Measurements from ENCODE around the gene IVD.

The IVD gene

GRCh38 chr15:40416056-40416455, 10.5 kb downstream of the IVD start:
- DNase-seq: no peak

DNA sequence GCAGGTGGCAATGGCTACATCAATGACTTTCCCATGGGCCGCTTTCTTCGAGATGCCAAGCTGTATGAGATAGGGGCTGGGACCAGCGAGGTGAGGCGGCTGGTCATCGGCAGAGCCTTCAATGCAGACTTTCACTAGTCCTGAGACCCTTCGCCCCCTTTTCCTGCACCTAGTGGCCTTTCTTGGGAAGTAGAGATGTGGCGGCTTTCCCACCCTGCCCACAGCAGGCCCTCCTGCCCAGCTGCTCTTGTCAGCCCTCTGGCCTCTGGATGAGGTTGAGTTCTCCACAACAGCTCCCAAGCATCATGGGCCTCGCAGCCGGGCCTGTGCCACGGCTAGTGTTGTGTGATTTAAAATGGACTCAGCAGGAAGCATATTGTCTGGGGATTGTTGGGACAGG, 12.5 kb downstream of the IVD start:
- DNase-seq: no peak

DNA sequence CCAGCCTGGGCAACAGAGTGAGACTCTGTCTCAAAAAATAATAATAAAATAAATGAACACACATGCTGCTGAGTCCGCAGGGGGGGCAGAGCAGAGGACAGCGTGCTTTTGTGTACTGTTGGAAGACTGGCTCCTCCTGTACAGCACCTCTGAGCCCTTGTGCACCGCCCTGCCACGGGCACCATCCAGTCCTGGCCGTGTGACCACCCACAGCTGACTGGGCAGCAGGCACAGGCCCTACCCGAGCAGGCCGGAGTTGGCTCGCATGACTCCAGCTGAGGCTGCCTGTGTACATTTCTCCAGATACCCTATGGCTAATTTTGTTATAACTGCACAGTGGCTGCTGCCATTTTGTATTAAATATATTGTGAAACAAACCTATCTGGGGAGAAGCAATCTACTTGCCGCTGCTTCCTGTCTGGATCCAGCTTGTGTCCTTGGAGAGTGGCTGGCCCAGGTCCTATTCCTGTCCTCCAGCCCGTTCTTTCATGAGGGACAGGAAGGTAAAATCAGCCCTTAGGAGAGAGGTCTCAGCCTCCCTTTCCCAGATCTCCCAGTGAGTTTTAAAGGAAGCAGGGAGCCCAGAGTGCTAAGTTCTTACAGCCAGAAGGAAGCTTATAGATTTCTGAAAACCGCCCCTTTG, 14.6 kb downstream of the IVD start:
- no peak for DNase-seq

GRCh38 chr15:40420793-40421192, 15.2 kb downstream of the IVD start:
- DNase-seq: no peak

DNA sequence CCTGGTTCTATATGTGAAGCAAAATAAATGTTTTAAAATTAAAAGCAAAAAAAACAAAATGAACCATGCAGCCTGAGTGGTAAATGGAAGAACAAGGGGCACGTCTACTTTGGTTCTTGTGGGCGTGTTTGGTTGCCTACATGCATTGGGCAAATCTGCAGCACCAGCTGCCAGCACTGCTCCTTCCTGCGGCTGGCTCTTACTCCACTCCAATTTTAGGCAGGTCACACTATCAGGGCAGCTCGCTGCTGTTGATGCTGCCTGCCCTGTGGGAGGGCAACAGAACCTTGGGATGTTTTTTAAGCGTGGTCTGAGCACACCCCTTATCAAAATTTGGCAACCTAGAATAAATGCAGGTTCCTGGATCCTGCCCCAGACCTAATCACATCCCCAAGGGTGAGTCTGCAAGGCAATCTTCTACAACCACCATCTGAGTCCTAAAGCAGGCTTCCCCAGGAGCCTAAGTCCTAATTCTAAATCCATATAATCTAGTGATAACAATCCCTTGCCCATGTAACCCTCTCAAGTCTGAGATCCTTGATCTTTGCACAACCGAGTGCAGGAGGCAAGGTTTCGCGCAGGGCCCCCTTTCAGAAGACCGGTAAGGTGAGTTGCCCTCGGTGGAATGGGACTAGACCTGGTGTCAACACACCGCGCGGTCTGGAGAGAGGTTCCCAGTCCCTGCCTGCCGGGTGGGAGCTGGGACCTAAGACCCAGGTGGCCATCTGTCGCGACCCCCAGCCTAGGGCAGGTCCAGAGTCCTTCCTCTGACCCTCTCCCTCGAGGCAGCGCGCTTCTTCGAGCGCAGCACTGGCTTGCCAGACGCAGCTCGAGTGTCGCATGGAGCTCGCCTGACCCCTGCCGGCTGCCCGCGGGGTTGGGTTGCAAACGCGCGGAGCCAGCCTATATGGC, 15.9 kb downstream of the IVD start:
- DNase-seq: no peak

DNA sequence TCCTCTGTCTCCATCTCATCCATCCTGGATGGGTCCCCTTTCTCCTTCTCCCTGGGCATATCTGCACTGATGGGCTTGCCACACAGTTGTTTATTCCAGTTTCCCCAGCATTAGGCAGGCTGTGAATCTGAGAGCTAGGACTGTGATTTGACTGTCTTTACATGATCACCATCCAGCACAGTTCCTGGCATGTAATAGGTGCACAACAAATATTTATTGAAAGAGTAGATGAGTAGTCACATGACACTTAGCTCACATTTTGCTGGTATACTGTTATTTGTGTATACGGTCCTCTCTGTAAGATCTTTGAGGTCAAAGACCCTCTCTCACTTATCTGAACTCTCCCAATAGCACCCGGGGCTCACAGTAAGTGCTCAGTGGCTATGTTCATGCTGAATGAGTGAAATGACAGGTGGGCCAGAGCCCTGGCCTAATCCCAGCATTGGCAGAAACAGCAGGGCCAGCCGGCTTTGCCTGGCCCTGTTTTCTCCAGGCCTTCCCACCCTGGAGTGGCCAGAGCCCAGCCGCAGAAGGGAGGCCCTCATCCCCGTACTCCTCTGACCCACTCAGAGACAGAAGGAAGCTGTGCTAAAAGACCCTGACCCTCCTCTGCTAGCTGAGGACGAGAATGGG, 19.0 kb downstream of the IVD start:
- DNase-seq: no peak

- DNase-seq: no peak
Observed at GRCh38 chr15:40425681-40426080, 20.1 kb downstream of the IVD start.

DNA sequence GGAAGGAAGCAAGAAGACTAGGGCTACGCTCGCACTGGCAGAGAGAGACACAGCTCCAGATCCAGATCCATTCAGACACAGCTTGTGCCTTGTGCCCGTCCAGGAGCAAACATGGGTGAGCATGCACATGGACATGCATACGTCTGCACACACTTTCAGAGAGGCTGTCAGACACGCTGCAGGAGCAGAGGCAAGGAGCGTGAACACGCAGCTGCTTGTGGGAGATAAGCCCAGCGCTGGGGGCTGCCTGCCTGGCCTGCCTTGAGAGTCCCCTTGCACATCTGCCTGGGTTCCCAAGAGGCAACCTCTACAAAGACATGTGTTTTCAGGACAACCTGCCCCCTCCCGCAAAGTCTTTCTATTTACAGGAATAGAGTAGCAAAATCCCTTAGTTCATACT, 21.6 kb downstream of the IVD start:
- no peak for DNase-seq

- DNase-seq: no peak
Observed at GRCh38 chr15:40428185-40428584, 22.6 kb downstream of the IVD start.

- DNase-seq: no peak
Observed at GRCh38 chr15:40429068-40429710, 23.6 kb downstream of the IVD start.

DNA sequence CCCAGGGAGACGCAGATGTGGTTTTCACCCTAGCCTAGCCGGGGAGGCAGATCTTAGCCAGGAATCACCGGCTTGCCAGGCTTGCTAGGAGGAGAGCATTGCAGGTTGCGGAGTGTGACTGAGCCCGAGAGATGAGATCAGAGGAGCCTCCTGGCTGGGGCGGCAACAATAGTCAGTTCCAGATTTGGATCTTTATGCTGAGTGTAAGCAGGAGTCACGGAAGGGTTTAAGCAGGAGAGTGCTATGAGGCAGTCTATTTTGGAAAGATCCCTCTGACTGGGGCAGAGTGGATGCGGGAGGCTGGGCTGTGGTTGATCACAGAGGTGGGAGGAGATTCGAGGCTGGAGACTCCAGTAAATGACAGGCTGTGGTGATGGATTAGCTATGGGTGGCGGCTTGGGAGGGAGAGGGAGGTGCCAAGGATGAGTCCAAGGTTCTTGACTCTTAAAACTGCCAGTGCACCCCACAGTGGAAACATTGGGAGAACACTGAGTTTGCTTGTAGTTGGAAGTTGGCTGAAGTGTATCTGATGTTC, 24.7 kb downstream of the IVD start:
- DNase-seq: no peak

- DNase-seq: no peak
Observed at GRCh38 chr15:40435023-40435709, 29.6 kb downstream of the IVD start.

DNA sequence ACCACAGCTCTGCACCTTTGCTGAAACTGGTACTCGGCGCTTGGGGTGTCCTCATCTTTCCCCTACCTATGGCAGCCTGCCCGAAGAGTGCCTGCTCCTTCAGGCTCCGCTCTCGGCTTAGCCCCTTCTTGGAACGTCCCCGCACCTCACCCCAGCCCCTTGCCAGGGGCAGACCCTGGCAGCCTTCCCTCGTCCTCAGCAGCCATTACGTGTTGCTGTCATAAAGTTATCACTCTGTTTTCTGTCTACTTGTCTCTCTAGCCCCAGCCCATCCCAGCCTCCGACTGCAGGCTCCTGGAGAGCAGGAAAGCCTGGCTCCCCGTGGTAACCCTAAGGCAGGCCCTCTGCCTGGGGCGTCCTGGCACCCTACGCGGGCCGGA, 30.1 kb downstream of the IVD start:
- DNase-seq: no peak

GRCh38 chr15:40436116-40436891, 30.7 kb downstream of the IVD start:
- DNase-seq: no peak

DNA sequence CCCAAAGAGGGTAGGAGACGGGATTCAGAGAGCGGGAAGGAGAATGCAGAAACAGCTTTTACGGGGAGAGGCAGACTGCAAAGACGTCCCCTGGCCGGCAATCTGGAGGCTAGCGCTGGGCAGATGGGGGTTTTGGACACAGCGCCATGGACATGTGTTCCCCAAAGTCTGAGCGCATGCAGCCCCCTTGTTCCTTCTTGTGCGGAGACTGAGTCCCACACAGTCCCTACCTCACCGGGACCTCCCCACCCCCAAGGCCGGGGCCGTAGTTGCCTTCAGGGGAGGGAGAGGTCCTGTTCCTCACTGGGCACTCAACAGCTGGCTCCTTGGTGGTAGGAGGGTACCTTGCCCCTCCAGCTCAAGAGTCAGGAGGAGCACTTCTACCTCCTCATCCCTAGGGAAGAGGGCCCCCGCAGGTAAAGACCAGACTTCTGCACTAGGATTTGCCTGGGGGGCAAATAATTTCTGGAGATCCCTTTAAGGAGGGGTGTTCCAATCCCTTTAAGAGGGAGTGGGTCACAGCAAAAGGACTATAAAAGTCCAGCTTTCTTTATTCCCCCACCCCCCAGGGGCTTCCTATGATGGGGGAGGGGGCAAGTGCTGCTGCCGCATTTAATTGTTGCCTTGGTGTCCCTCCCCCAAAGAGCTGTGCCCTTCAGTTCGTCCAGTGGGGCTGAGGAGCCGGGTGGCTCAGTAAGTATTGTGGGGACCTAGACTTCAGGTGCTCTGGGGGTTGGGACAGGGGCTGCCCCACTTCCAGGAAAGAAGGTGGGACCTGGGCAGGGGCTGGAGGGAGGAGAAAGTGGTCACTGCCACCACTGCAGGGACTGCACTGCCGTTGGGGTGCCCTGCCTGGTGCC, 31.5 kb downstream of the IVD start:
- DNase-seq: no peak

DNA sequence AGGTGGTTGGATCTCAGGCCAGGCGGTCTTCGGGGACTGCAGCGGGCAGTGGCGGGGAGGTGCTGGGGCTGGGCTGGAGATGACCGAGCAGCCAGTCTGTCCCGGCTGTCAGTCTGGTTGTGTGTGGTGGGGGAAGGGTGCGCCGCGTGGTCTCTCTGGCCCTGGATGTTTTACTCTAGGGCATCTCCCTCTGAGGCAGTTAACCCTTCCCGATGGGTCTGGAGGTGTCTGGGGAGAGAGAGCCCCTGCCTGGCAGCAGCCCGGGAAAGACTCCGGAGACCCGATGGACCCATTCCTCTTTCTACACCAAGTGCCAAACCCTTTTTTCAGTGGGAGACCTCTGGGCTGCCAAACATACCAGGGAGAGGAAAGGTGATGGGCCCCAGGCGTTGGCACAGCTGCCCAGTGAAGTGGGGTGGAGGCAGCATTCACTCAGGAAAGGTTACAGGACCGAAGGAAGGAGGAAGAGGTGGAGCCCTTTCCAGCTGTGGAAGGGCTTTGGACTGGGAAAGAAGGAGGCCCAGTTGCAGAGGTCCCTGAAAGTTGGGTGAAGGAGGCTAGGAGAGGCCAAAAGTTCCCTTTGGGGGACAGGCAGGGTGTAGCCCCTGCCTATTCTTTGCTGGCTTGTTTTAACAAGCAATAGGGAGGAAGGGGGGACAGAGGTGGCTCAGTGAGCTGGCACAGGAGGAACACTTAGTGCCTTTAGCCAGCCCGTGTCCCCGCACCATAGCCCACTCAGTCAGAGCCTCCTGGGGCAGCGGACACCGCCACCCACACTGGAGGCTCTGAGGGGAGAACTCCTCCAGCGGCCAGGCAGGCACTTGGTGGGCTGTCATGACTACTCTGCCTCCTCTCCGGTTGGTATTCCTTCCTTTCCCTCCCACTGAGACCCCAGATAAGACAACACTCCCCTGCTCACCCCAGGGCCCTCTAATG, 32.4 kb downstream of the IVD start:
- DNase-seq: no peak

- DNase-seq: no peak
Observed at GRCh38 chr15:40438712-40439111, 33.1 kb downstream of the IVD start.

DNA sequence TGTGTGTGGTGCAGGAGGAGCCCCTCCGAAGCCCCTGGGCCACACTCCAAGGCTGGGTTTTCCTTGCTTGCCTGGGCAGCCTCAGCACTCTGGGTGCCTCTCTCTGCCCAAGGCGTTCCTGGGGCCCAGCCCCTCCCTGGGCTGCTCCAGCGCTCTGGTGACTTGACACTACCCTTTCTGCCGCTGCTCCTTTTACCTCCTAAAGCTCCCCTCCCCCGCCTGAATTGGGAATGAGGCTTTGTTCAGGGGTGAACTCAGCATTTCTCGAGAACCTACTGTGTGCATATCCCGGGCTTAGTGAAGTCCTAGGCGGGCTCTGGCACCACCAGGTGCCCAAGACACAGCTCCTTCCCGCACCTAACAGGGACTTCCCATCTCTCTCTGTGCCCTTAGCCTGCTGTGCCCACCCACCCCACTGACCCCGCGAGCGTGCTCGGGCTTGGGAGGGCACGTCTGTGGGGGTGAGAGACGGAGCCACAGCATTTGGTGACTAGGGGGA, 33.9 kb downstream of the IVD start:
- DNase-seq: no peak

DNA sequence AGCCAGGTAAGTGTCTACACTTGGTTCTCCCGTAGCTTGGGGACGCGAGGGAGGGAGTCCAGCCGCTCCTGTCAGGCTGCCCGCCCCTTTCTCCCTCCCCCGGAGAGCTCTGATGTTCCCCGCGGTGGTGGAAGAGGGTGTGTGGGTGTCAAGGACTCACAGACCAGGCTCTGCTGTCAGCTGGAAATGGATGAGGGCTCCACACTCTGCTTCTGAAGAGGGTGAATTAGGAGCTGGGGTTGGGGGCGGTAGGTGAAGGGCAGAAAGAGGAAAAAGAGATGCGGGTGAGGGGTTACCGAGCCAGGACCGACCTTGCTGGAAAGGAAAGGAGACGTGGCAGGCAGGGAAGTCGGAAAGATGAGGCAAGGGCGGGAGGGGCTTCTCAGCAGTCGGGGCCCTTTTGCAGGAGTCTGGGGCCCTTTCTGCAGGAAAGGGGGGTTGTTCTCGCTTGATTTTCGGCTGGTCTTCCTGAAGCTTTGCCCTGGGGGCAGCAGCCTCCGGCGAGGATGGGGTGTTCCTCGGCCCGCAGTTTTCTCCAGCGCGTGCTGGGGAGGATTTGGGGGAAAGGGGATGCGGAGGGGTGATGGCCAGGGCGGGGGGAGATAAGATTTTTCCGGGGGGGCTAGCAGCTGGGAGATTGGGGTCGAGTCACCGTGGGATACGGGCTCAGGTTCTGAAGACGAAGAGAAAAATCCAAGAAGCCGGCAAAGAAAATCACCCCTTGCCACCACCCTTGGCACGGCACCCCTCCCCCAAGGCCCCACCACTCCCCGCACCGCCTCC, 34.6 kb downstream of the IVD start:
- DNase-seq: no peak
